Natural killer cell (primary cell): ENCODE results near the gene BRD9. TPM values are rescaled to one million over a fixed set of nuclear protein-coding genes. Genes with fewer than 3 reads are reported as not detected.

ENCODE experiments used
- ATAC-seq, 3 donors: fragments of 150-1000 bp in 2 of 3; fragments of 200-7000 bp in 1 of 3; cut with Tn5 transposase; 1 replicate in 1 of 3; 2 replicates in 2 of 3; pipeline ENCODE4 v1.10.0; 2021; ENCODE audit warnings: mild to moderate bottlenecking in 2 of 3, moderate library complexity in 2 of 3
- DNase-seq, 2 donors: peaks; one replicate each; pipeline versions ENCODE4 v3.0.0 to v3.0.0-alpha.2; 2013 to 2021; ENCODE audit warnings: mixed read lengths in 1 of 2
- H3K27ac ChIP-seq: one replicate; pipeline ENCODE4 v1.5.1; 2013; ENCODE audit warnings: mild to moderate bottlenecking, low read length
- H3K27me3 ChIP-seq: one replicate; pipeline ENCODE4 v1.6.1; 2013; ENCODE audit warnings: low read length; ENCODE audit not compliant: control insufficient read depth, insufficient read depth
- H3K36me3 ChIP-seq: one replicate; pipeline ENCODE4 v1.6.1; 2013; ENCODE audit warnings: low read length; ENCODE audit not compliant: control insufficient read depth, insufficient read depth
- H3K4me1 ChIP-seq: one replicate; pipeline ENCODE4 v1.6.1; 2013; ENCODE audit warnings: low read length; ENCODE audit not compliant: control insufficient read depth, insufficient read depth
- H3K4me3 ChIP-seq: one replicate; pipeline ENCODE4 v1.5.1; 2013; ENCODE audit warnings: low read length
- H3K9me3 ChIP-seq: one replicate; pipeline ENCODE4 v1.6.1; 2013; ENCODE audit warnings: low read length; ENCODE audit not compliant: control insufficient read depth, insufficient read depth
- H3K27ac Mint-ChIP-seq, 2 donors: one replicate each; pipeline ENCODE4 v1.8.0; 2022; ENCODE audit warnings: mild to moderate bottlenecking in 2 of 2, mixed read lengths in 2 of 2, moderate library complexity in 1 of 2
- H3K27me3 Mint-ChIP-seq, 2 donors: one replicate each; pipeline ENCODE4 v1.8.0; 2022; ENCODE audit warnings: low read depth in 2 of 2, mixed read lengths in 2 of 2
- H3K36me3 Mint-ChIP-seq: one replicate; pipeline ENCODE4 v1.8.0; 2022; ENCODE audit warnings: mixed read lengths
- H3K4me1 Mint-ChIP-seq, 2 donors: one replicate each; pipeline ENCODE4 v1.8.0; 2022; ENCODE audit warnings: mixed read lengths in 2 of 2
- H3K4me3 Mint-ChIP-seq: one replicate; pipeline ENCODE4 v1.8.0; 2022; ENCODE audit warnings: mild to moderate bottlenecking, moderate library complexity, mixed read lengths
- H3K9me3 Mint-ChIP-seq, 2 donors: one replicate each; pipeline ENCODE4 v1.8.0; 2022; ENCODE audit warnings: mixed read lengths in 2 of 2
- CTCF ChIP-seq: fragments of 200-600 bp; IDR thresholded peaks from one replicate; pipeline ENCODE4 v1.8.0; 2022; ENCODE audit warnings: antibody characterized with exemption
- WGBS: methylation state at CpG from one replicate; pipeline ENCODE4 v1.1.7; 2013; ENCODE audit warnings: missing lambda C conversion rate; ENCODE audit not compliant: insufficient coverage; 5-methylcytosine and 5-hydroxymethylcytosine counted together
- intact Hi-C: fragments of 100-400 bp; cut with micrococcal nuclease; formaldehyde crosslinking; loops from one replicate; pipeline ENCODE4 v1.14.2; 2022
- total RNA-seq, 4 donors: library from RNA; stranded (reverse); fragments of 120-200 nt in 1 of 4; gene quantifications; one replicate each; pipeline versions ENCODE4 v1.2.3 to v1.2.4, GENCODE V29; 2013 to 2022

Gene BRD9
- total RNA-seq, 3 donors from 2014 or later (not counting 1 experiment from before 2014, with no cell fraction given) = 59.7 to 80.0 (median 76.0) TPM

GRCh38 chr5:876398-877365, 15.9 kb downstream of the BRD9 start:
- TF ChIP-seq CTCF = no peak
- DNase-seq = no peak
- H3K9me3 ChIP-seq = no peaks in the 10 kb centered on the region
- H3K4me3 ChIP-seq = no peak overlapping the region
- peaks cover 3% of the 10 kb centered on the region for H3K4me1 ChIP-seq
- Mint-ChIP-seq H3K36me3 (peaks cover 16% of the 10 kb centered on the region), H3K4me1 (peaks cover 16% of the 10 kb centered on the region in 2 donors), H3K27ac (no peak overlapping the region), H3K27me3 (no peaks in the 10 kb centered on the region), H3K4me3 (no peak overlapping the region), H3K9me3 (no peaks in the 10 kb centered on the region)
- H3K36me3 ChIP-seq = peaks cover 55% of the 10 kb centered on the region
- ATAC-seq = no peak
- H3K27me3 ChIP-seq = no peaks in the 10 kb centered on the region
- intact Hi-C loops = no loop called here
- WGBS = 98% methylated on average over 28 of the region's 28 CpGs
- no peak overlapping the region for H3K27ac ChIP-seq

- H3K36me3 Mint-ChIP-seq = peaks cover 16% of the 10 kb centered on the region
- 99% methylated on average over 24 of the region's 24 CpGs for WGBS
- Histone ChIP-seq H3K36me3 (peaks cover 55% of the 10 kb centered on the region), H3K9me3 (no peaks in the 10 kb centered on the region), H3K27me3 (no peaks in the 10 kb centered on the region), H3K4me1 (no peaks in the 10 kb centered on the region), H3K4me3 (no peak overlapping the region), H3K27ac (no peak overlapping the region)
- intact Hi-C loops = no loop called here
- H3K4me3 Mint-ChIP-seq = no peak overlapping the region
- ATAC-seq (no peak), DNase-seq (no peak)
- peaks cover 8 to 9% of the 10 kb centered on the region in 2 donors for H3K4me1 Mint-ChIP-seq
- no peaks in the 10 kb centered on the region for H3K27me3 Mint-ChIP-seq
- no peak for TF ChIP-seq CTCF
- no peak overlapping the region for H3K27ac Mint-ChIP-seq
- no peaks in the 10 kb centered on the region for H3K9me3 Mint-ChIP-seq
Observed at GRCh38 chr5:875931-876330, 16.7 kb downstream of the BRD9 start.

- no peak for ATAC-seq
- intact Hi-C loops = no loop called here
- peaks cover 16% of the 10 kb centered on the region for H3K36me3 Mint-ChIP-seq
Observed at GRCh38 chr5:873328-873727, 19.3 kb downstream of the BRD9 start.

More at GRCh38 chr5:873328-873727, 19.3 kb downstream of the BRD9 start:
- H3K9me3 Mint-ChIP-seq = no peaks in the 10 kb centered on the region
- no peak overlapping the region for H3K4me3 Mint-ChIP-seq
- H3K4me1 Mint-ChIP-seq = peaks cover 5 to 7% of the 10 kb centered on the region in 2 donors
- no peaks in the 10 kb centered on the region for H3K4me1 ChIP-seq
- peaks cover 78% of the 10 kb centered on the region for H3K36me3 ChIP-seq
- 79% methylated on average over 8 of the region's 8 CpGs for WGBS
- no peaks in the 10 kb centered on the region for H3K9me3 ChIP-seq
- no peak overlapping the region for H3K4me3 ChIP-seq
- H3K27ac Mint-ChIP-seq = no peak overlapping the region
- no peak for DNase-seq
- no peaks in the 10 kb centered on the region for H3K27me3 ChIP-seq
- H3K27ac ChIP-seq = no peak overlapping the region
- no peaks in the 10 kb centered on the region for H3K27me3 Mint-ChIP-seq
- TF ChIP-seq CTCF = no peak
